OCI-LY1 (cell line): ENCODE measurements around the gene CCDC50.

Experiments
- H2AFZ ChIP-seq: fragments of 200-600 bp; sonication (generic), shearing (Covaris generic); 2 replicates; pipeline ENCODE4 v1.6.0; 2014; ENCODE audit warnings: antibody characterized with exemption, mild to moderate bottlenecking, low read length
- H3F3A ChIP-seq: fragments of 200-600 bp; sonication (generic), shearing (Covaris generic); 2 replicates; pipeline ENCODE4 v1.6.0; 2014; ENCODE audit warnings: mild to moderate bottlenecking, antibody characterized with exemption, low read length, moderate library complexity; ENCODE audit not compliant: insufficient read depth
- H3K27ac ChIP-seq: fragments of 200-600 bp; sonication (generic); 2 replicates; pipeline ENCODE4 v1.5.1; 2014; ENCODE audit warnings: low read length, mixed run types, mild to moderate bottlenecking, low read depth; ENCODE audit not compliant: poor library complexity, severe bottlenecking
- H3K27me3 ChIP-seq: fragments of 200-600 bp; sonication (generic); 2 replicates; pipeline ENCODE4 v1.6.0; 2014; ENCODE audit warnings: antibody characterized with exemption, mild to moderate bottlenecking, low read length, moderate library complexity; ENCODE audit not compliant: insufficient read depth
- H3K36me3 ChIP-seq: fragments of 200-600 bp; sonication (generic); 2 replicates; pipeline ENCODE4 v1.6.1; 2014; ENCODE audit warnings: mild to moderate bottlenecking, antibody characterized with exemption, low read length, moderate library complexity, mixed read lengths; ENCODE audit not compliant: insufficient read depth
- H3K4me1 ChIP-seq: fragments of 200-600 bp; sonication (generic); 2 replicates; pipeline ENCODE4 v1.5.1; 2014; ENCODE audit warnings: mild to moderate bottlenecking, low read length, moderate library complexity; ENCODE audit not compliant: insufficient read depth, severe bottlenecking
- H3K4me2 ChIP-seq: fragments of 200-600 bp; sonication (generic), shearing (Covaris generic); 2 replicates; pipeline ENCODE4 v1.6.1; 2014; ENCODE audit warnings: low read length
- H3K4me3 ChIP-seq: fragments of 200-600 bp; sonication (generic); 2 replicates; pipeline ENCODE4 v1.5.1; 2014; ENCODE audit warnings: low read length, low read depth, mild to moderate bottlenecking, mixed read lengths; ENCODE audit not compliant: poor library complexity, severe bottlenecking
- H3K79me2 ChIP-seq: fragments of 200-600 bp; shearing (Covaris generic); 2 replicates; pipeline ENCODE4 v1.6.1; 2016; ENCODE audit warnings: mixed run types, low read length, mixed read lengths; ENCODE audit not compliant: insufficient read depth
- H3K9ac ChIP-seq: fragments of 200-600 bp; sonication (generic), shearing (Covaris generic); 2 replicates; pipeline ENCODE4 v1.6.1; 2014; ENCODE audit warnings: mild to moderate bottlenecking, low read length, mixed read lengths
- H3K9me2 ChIP-seq: fragments of 200-600 bp; sonication (generic), shearing (Covaris generic); 2 replicates; pipeline ENCODE4 v1.6.1; 2014; ENCODE audit warnings: low read depth, mild to moderate bottlenecking, low read length, mixed read lengths
- H3K9me3 ChIP-seq: fragments of 200-600 bp; shearing (Covaris generic); 2 replicates; pipeline ENCODE4 v1.6.1; 2014; ENCODE audit warnings: low read length, mixed read lengths
- H4K20me1 ChIP-seq: fragments of 200-600 bp; sonication (generic), shearing (Covaris generic); 2 replicates; pipeline ENCODE4 v1.6.0; 2016; ENCODE audit warnings: mild to moderate bottlenecking, low read length; ENCODE audit not compliant: insufficient read depth
- EZH2 ChIP-seq: fragments of 200-600 bp; sonication (generic), shearing (Covaris generic); IDR thresholded peaks from 2 replicates; pipeline ENCODE4 v1.8.0; 2017; ENCODE audit warnings: borderline replicate concordance, mixed run types, mild to moderate bottlenecking, antibody characterized with exemption, low read length, moderate library complexity, mixed read lengths
- TF ChIP-seq, protein P1 (sequence below): fragments of 200-600 bp; sonication (generic), shearing (Covaris generic); IDR thresholded peaks from 2 replicates; pipeline ENCODE4 v1.5.1; 2017; ENCODE audit warnings: mild to moderate bottlenecking, antibody characterized with exemption, low read length, moderate library complexity, mixed read lengths

CCDC50 gene

DNA sequence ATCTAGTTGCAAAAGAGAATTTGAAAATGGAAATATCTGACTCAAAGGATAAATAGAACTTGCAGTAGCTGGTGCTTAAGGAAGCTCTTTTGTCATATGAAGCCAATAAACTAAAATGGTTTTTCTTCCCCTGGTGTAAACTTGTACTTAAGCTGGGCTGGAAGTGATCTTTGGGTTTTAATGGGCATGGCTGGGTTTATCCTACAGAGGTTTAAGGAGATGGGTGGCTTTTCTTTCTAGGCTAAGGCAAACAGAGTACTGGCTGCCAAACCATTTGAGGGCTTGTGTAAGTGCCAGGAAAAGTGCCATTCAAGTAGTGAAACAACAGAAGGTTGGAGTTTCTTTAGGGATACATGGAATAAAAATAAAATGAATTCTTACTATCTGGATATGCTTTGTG is 13.2 kb downstream of the CCDC50 start:
- no peak overlapping the region for H2AFZ ChIP-seq
- H3K4me1 ChIP-seq = no peaks in the 10 kb centered on the region
- no peak overlapping the region for H3K27ac ChIP-seq
- TF ChIP-seq, protein P1, sequence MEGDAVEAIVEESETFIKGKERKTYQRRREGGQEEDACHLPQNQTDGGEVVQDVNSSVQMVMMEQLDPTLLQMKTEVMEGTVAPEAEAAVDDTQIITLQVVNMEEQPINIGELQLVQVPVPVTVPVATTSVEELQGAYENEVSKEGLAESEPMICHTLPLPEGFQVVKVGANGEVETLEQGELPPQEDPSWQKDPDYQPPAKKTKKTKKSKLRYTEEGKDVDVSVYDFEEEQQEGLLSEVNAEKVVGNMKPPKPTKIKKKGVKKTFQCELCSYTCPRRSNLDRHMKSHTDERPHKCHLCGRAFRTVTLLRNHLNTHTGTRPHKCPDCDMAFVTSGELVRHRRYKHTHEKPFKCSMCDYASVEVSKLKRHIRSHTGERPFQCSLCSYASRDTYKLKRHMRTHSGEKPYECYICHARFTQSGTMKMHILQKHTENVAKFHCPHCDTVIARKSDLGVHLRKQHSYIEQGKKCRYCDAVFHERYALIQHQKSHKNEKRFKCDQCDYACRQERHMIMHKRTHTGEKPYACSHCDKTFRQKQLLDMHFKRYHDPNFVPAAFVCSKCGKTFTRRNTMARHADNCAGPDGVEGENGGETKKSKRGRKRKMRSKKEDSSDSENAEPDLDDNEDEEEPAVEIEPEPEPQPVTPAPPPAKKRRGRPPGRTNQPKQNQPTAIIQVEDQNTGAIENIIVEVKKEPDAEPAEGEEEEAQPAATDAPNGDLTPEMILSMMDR = no peak
- TF ChIP-seq EZH2 = no peak
- H3K9me2 ChIP-seq = no peaks in the 10 kb centered on the region
- H3K9ac ChIP-seq = no peak overlapping the region
- no peak overlapping the region for H3K4me2 ChIP-seq
- no peaks in the 10 kb centered on the region for H3K36me3 ChIP-seq
- H3F3A ChIP-seq = no peaks in the 10 kb centered on the region
- H3K4me3 ChIP-seq = no peak overlapping the region
- H3K9me3 ChIP-seq = no peaks in the 10 kb centered on the region
- H3K27me3 ChIP-seq = no peaks in the 10 kb centered on the region
- H3K79me2 ChIP-seq = no peaks in the 10 kb centered on the region
- no peaks in the 10 kb centered on the region for H4K20me1 ChIP-seq

DNA sequence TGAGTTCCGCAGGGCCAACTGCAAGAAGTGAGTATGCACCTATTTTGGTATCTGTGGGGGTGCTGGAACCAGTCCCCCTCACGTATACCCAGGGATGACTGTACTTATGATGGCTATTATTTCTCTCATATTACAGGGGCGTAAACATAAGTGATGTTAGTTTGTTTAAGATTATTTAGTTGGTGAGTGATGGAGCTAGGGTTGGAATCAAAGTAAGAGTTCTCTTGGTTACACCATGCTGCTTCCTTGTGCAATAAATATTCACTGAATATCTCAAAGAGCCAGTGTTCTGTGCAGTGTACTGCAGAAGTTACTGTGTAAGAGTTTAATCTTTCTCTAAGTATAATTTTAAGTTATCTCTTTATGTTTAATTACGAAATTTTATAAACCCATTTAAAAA is 13.9 kb downstream of the CCDC50 start:
- H3K36me3 ChIP-seq = no peaks in the 10 kb centered on the region
- H4K20me1 ChIP-seq = no peaks in the 10 kb centered on the region
- no peak overlapping the region for H2AFZ ChIP-seq
- H3K27me3 ChIP-seq = no peaks in the 10 kb centered on the region
- no peaks in the 10 kb centered on the region for H3K4me1 ChIP-seq
- H3K9ac ChIP-seq = no peak overlapping the region
- no peaks in the 10 kb centered on the region for H3K9me2 ChIP-seq
- H3K79me2 ChIP-seq = no peaks in the 10 kb centered on the region
- H3K9me3 ChIP-seq = no peaks in the 10 kb centered on the region
- H3K4me3 ChIP-seq = no peak overlapping the region
- H3K27ac ChIP-seq = no peak overlapping the region
- H3K4me2 ChIP-seq = no peak overlapping the region
- TF ChIP-seq EZH2 = no peak
- TF ChIP-seq, protein P1 = no peak
- H3F3A ChIP-seq = no peaks in the 10 kb centered on the region

DNA sequence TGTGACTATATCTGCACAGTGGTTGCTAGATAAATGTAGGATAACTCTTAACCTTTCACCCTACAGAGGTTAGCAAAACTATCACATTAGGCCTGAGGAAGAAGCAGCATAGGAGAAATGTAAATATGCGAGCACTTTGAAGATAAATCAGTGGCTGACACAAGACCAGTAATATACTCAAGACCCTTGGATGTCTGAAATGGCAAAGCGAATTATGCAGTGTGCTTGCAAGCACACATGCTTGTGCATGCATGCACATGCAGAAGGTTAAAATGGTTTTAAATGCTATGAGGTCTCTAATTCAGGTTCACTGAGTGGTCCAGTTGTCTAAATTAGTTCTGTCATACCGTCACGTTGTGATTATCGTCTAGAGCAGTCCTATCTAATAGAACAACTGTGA is 14.7 kb downstream of the CCDC50 start:
- H3K27ac ChIP-seq = no peak overlapping the region
- H3K9me3 ChIP-seq = no peaks in the 10 kb centered on the region
- no peaks in the 10 kb centered on the region for H3K4me1 ChIP-seq
- H3K9me2 ChIP-seq = no peaks in the 10 kb centered on the region
- no peaks in the 10 kb centered on the region for H3K36me3 ChIP-seq
- H3K27me3 ChIP-seq = no peaks in the 10 kb centered on the region
- TF ChIP-seq, protein P1 = no peak
- no peak for TF ChIP-seq EZH2
- H3K4me3 ChIP-seq = no peak overlapping the region
- H3F3A ChIP-seq = no peaks in the 10 kb centered on the region
- no peaks in the 10 kb centered on the region for H4K20me1 ChIP-seq
- no peak overlapping the region for H3K4me2 ChIP-seq
- no peaks in the 10 kb centered on the region for H3K79me2 ChIP-seq
- no peak overlapping the region for H3K9ac ChIP-seq
- H2AFZ ChIP-seq = no peak overlapping the region
